SK-N-MC (cell line): ENCODE measurements around the gene VWA1.

Source experiments
- EZH2 ChIP-seq: fragments of 200-600 bp; sonication (generic); IDR thresholded peaks from one replicate; pipeline ENCODE4 v1.6.1; 2017; ENCODE audit warnings: antibody characterized with exemption
- FOXP2 ChIP-seq: optimal IDR thresholded peaks from 2 replicates; pipeline ENCODE3; 2011; ENCODE audit warnings: mild to moderate bottlenecking, moderate library complexity; ENCODE audit not compliant: insufficient read depth; ENCODE audit errors: extremely low read length, control extremely low read depth
- POLR2AphosphoS5 ChIP-seq: IDR thresholded peaks from 2 replicates; pipeline ENCODE4 v1.6.1; 2012; ENCODE audit warnings: mild to moderate bottlenecking, low read depth, low read length, borderline replicate concordance

DNA sequence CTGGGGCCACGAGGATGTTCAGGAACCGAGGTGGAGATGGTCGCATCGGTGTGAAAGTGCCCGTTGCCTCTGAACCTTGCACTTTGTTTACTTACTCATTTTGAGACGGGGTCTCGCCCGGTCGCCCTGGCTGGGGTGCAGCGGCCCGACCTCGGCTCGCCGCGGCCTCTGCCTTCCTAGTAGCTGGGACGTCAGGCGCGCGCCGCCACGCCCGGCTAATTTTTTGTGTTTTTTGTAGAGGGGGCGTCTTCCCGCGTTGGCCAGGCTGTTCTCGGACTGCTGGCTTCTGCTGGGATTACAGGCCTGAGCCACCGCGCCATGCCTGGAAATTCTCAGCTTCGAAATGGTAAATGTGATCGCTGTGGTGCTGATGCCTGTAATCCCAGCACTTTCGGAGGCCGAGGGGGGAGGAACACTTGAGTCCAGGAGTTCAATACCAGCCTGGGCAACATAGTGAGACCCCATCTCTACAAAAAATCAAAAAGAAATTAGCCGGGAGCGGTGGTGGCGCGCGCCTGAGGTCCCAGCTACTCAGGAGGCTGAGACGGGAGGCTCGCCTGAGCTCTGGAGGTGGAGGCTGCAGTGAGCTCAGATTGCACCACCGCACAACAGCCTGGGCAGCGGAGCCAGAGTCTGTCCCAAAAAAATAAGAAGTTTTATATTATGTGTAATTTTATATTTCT, 27.7 kb upstream of the VWA1 start:
- TF ChIP-seq POLR2AphosphoS5 (no peak), EZH2 (no peak), FOXP2 (no peak)
